HG03097 (cell line): ENCODE data around the gene ZNF112.

ENCODE experiments used
- ATAC-seq: cut with Tn5 transposase; IDR thresholded peaks from one replicate; pipeline ENCODE4 v1.9.1; 2021; ENCODE audit not compliant: unreplicated experiment, low FRiP score

ZNF112 gene

DNA sequence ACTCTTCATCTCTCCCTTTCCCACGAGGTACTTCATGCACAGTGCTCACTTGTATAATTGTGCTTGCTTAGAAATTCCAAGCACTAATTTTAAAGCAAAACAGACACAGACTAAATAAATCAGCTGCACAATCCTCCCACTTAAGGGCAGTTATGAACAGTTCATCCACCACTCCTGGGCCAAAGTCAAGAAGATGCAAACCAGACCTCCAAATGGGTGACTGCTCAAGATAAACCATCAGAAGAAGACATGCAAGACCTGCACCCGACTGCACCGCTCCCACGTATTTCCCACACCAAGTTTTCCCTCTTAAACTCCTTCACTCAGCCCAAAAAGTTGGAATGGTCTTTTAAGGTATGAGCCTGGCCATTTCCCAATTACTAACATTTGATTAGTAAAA is 71.5 kb downstream of the ZNF112 start:
- ATAC-seq = no peak

DNA sequence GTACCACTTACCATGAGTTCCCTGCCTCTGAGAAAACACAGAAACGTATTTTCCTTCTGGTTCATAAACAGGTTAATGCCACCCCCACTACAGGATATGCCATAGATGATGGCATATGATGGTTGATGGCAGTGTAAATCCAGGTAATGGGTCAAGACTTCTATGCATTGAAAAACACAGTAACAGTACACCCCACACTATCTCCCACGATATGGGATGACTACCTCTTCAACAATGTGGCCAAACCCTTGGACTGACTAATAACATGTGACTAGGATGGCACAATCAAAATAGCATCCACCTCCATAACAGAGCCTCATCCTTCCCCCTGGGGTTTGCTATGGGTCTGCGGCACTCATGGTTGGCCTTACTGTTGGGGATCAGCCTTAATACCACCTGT is 73.6 kb downstream of the ZNF112 start:
- no peak for ATAC-seq

DNA sequence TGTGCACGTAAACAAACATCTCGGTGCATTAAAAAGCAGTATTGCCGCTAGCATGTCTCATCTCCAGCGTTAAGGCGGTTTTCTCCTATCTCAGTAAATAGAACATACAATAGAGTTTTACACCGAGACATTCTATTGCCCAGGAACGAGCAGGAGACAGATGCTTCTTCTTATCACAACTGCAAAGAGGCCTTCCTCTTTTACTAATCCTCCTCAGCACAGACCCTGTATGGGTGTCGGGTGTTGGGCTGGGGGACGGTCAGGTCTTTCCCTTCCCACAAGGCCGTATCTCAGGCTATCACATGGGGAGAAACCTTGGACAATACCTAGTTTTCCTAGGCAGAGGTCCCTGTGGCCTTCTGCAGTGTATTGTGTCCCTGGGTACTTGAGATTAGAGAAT is 75.6 kb downstream of the ZNF112 start:
- no peak for ATAC-seq

DNA sequence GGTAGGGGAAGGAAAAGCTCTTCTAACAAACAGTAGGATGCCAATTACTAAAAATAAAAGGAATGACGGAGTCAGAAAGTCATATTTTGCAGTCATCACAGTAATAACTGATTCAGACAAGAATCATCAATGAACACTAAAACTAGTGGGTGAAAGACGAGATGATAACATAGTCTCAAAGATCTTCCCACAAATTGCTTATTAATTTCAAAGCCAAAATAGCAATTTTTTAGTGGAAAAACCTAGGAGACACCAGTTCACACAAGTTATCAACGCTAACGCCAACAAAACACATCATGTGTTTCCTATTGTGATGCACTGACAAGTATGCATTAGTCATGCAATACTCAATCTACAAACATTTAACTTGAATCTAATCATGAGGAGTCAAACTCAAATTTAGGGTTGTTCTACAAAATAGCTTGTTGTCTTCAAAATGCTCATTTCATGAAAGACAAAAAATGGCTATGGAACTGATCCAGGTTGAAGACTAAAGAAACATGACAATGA is 78.2 kb downstream of the ZNF112 start:
- ATAC-seq = no peak

DNA sequence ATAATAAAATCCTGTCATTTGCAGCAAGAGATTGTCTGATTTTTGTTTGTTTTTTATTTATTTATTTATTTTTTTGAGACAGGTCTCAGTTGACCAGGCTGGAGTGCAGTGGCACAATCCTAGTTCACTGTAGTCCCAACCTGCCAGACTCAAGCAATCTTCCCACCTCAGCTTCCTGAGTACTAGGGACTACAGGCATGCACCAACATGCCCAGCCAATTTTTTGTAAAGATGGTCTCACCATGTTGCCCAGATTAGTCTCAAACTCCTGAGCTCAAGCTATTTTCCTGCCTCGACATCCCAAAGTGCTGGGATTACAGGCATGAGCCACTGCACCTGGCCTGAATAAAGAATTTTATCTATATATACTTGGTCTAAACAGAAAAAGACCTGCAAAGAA is 79.1 kb downstream of the ZNF112 start:
- ATAC-seq = no peak
